T47D (cell line): ENCODE results near the gene VPS35L.
A peak's percentile ranks its signal among the peaks of the same experiment; 100 is the strongest.

ENCODE experiments used
- DNase-seq, 2 experiments: peaks; one replicate each; pipeline versions ENCODE4 v3.0.0 to v3.0.0-alpha.2; 2011 to 2012; ENCODE audit warnings: low read depth in 1 of 2, low spot score in 1 of 2
- JUND ChIP-seq: IDR thresholded peaks from 2 replicates; pipeline ENCODE4 v1.6.1; 2012; ENCODE audit warnings: low read depth
- in situ Hi-C: cut with HindIII; loops from 2 replicates; pipeline ENCODE4 v1.10.0; 2016; ENCODE audit warnings: low sequenced_read_pairs, low pct_unique_long_range_greater_than_20kb

The VPS35L gene

DNA sequence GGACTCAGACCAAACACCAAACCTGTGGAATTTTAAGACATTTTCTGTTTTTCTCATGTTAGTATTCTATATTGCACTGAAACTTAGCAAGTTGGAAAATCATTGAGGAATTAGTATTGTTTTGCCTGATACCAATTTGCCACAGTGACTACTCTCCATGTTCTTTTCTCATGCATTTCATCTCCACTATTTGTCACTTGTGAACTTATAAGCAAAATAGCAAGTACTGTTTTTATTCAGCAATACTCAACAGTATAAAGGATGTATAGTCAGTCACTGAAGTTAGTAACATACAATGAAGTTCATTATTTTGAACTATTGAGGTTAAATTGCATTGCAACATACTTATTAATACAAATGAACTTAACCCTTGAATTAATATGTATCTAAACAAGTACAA is 5.8 kb upstream of the VPS35L start:
- no peak for TF ChIP-seq JUND
- no peak for DNase-seq
- in situ Hi-C loops = no loop called here

DNA sequence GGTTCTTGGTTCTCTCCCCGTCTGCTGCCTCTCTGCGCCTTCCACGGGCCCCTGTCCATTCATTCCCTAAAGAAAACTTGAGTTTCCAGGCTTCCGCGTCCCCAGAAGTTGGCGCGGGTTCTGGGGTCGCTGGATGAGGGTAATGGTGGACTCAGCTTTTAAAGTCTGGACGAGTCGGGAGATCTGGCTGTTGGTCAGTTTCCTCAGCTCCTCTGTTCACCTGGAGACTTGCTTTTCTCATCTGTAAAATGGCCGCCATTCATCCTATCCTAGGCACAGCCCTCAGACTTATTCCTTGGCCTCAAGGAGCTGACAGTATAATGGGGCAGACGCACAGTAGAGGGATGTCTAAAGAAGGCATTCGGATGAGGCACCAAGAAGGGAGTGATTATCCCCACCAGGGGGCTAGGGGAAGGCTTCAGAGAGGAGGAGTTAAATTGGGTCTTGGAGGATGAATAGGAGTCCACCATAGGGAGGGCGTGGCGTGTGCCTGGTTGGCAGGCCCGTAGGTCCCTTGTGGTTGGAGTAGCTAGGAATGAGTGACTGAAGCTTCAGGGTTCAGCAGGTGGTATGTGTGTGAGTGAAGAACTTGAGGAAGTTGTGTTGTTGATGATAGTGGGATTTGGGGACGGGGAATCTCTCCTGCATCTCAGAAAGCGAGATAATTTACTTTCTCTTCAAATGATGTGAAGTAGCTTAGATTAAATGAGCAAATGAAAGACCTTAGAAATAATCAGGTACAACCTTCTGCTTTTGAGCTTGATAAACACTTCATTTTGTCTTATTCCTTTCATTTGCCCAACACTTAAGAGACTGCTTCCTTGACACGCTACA is 652 bp downstream of the VPS35L start:
- in situ Hi-C loops = no loop called here
- DNase-seq = peak in 1 of 2 experiments; percentile 17
- no peak for TF ChIP-seq JUND

DNA sequence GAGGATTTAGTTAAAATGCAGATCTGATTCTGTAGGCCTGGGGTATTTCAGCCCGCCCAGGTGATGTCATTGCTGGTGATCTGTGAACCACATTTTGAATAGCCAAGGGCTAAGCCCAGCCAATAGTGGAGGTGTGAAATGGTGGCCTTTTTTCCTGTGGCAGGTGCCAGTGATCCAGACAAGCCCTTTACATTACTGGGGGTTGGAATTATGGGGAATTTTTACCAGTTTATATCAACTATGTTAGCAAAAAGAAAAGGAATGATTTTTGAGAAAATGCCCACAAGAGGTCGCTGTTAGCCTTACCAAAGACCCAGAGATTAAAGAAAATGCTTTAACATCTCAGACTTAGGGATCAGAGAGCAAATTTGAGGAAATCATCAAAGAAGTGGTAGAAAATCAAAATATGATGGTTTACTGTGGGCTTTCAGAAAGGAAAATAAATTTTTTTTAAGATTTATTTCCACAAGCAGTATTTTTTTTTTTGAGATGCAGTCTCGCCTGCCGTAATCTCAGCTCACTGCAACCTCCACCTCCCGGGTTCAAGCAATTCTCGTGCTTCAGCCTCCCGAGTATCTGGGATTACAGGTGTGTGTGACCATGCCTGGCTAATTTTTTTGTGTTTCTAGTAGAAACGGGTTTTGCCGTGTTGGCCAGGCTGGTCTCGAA is 3.9 kb downstream of the VPS35L start:
- TF ChIP-seq JUND = no peak
- peak in 1 of 2 experiments; percentile 61 for DNase-seq
- in situ Hi-C loops = no loop called here

DNA sequence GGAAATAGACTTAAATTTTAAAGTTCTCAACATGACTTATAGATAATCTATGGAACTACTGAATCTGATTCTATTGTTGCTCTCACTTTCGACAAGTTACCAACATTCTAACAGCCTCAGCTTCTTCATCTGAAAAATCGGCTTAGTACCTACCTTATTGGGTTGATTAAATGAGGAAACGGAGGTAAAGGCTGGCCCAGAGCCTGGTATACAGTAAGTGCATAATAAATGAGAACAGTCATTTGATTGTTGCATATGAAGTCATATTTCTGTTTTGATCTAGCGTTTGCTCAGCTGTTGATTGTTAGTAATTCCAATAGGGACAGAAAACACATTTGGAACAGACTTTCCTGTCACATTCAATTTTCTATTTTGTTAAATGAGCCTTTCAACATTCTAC is 4.6 kb downstream of the VPS35L start:
- no peak for TF ChIP-seq JUND
- in situ Hi-C loops = no loop called here
- DNase-seq = no peak

DNA sequence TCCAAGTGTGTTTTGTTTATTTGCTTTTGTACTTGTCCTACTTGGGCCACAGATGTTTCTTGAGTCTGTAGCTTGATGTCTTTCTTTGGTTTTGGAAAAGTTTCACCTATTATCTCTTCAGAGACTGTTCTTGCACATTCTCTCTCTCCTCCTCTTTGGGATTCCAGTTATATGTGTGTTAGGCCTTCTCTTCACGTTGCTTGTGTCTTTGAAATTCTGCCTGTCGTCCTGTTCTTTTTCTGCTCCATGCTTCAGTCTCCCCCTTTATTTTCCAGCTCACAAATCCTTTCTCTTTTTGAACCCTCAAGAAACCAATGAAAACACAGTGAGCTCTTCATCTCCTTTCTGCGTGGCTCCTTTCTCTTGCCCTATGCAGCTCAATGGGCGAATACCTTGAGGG is 7.9 kb downstream of the VPS35L start:
- no peak for TF ChIP-seq JUND
- in situ Hi-C loops = no loop called here
- DNase-seq = no peak

DNA sequence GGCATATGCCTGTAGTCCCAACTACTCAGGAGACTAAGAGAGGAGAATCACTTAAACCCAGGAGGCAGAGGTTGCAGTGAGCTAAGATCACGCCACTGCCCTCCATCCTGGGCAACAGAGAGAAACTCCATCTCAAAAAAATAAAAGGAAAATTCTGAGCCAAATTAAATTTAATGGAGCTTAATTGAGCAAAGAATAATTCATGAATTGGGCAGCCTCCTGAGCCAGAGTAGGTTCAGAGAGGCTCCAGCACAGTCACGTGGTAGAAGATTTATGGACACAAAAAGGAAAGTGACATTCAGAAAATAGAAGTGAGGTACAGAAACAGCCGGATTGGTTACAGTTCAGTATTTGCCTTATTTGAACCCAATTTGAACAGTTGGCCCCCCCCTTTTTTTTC is 10.9 kb downstream of the VPS35L start:
- DNase-seq = no peak
- TF ChIP-seq JUND = no peak
- in situ Hi-C loops = no loop called here

DNA sequence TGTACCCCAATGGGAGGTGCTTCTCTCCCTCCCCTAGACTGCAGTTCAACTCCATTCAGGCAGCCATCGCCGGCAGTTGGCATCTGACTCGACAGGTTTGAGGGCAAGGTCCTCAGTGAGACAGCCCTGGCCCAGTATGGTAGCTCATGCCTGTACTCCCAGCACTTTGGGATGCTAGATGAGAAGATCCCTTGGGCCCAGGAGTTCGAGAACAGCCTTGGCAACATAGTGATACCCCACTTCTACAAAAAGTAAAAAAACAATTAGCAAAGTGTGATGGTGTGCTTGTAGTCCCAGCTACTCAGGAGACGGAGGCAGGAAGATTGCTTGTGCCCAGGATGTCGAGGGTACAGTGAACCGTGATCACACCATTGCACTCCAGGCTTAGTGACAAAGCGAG is 12.1 kb downstream of the VPS35L start:
- in situ Hi-C loops = no loop called here
- no peak for DNase-seq
- no peak for TF ChIP-seq JUND

DNA sequence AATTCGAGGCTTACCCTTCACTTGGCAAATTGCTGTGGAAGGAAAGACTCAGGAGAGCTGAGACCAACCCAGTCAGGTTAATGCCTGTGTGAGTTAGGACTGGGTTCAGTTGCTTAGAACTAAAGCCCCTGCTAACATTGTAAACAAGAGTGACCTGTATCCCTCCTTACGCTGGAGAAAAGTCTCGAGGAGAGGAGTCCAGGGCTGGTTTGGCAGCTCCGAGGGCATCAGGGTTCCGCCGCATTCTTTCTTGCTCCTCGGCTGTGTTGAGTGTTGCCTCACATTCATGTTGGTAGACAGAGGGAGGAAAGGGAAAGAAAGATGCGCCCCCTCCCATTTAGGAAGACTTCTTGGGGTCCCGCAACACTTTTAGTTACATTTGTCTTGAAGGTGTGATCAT is 18.5 kb downstream of the VPS35L start:
- DNase-seq = no peak
- in situ Hi-C loops = no loop called here
- TF ChIP-seq JUND = no peak

DNA sequence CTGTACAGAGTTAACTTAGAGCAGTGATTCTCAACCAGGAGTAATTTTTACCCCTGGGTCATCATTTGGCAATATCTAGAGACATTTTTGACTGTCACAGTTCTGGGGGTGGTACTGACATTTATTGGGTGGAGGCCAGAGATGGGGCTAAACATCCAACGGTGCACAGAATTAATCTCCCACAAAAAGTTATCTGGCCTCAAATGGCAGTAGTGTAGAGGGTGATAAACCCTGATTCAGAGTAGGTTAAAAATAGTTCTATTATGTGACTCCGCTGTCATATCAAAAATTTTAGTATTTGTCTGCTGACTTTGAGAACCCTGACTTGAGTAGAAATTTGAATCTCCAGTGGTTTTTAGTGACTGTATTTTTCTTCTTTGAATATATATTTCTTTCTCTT is 19.1 kb downstream of the VPS35L start:
- in situ Hi-C loops = no loop called here
- no peak for DNase-seq
- TF ChIP-seq JUND = no peak

DNA sequence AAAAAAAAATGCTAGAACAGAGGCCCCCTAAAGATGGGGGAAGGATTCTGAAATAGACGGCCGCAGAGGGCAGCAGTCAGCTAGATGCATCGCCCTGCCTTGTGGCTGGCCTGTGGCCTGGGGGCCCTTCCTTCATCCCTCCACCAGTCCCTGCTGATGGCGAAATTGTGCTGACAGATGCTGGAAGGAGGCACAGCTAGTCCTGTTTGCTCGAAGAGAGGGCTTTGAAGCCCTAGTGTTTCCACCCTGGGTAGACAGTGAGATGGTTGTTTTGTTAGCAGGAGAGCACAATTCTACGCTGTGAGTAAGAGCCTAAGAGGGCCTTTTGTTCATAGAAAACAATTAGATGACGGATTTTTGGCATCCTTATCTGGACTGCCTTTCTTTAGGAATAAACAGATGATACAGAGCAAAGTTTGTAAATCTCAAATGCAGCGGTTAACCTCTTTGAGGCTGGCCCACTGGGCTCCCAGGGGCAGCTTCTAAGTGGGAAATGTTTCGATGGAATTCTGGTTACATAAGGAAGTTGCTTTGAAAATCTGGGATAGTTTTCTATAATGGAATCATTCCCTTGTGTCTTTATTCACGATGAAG is 23.0 kb downstream of the VPS35L start:
- TF ChIP-seq JUND = no peak
- in situ Hi-C loops = no loop called here
- DNase-seq = no peak

DNA sequence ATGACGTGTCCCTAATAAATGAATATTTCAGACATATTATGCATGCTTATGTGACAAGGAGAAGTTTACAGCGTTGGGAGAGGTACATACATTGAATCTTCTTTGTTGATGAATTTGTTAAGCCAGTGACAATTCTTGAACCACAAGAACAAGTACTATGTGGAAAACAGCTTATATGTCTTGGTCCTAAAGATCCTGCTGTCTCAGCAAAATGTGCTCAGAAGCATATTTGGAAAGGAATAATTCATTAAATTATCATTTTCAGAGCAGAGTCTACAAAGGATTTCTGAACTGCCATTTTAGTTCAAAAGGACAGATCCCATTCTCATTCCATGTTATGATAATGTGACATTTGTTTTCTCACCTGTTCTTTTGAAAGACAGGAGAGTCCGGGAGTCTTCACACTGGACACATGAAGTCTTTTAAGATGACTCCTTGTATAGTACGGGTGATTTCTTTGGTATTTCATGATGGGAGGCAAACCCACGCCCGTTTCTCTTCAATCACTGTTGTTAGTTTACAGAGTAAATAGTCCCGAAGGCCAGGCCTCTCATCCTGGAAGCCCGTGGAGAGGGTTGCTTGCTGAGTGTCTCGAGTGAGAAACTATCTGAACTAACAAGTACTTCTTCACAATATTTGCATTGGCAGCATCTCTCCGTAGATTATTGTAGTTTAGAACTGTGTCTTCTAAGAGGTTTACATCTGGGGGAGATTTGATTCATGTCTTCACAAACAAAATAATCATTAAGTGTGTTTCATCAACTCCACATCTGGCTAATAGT is 26.7 kb downstream of the VPS35L start:
- in situ Hi-C loops = no loop called here
- TF ChIP-seq JUND = no peak
- peak in 1 of 2 experiments; percentile 11 for DNase-seq

DNA sequence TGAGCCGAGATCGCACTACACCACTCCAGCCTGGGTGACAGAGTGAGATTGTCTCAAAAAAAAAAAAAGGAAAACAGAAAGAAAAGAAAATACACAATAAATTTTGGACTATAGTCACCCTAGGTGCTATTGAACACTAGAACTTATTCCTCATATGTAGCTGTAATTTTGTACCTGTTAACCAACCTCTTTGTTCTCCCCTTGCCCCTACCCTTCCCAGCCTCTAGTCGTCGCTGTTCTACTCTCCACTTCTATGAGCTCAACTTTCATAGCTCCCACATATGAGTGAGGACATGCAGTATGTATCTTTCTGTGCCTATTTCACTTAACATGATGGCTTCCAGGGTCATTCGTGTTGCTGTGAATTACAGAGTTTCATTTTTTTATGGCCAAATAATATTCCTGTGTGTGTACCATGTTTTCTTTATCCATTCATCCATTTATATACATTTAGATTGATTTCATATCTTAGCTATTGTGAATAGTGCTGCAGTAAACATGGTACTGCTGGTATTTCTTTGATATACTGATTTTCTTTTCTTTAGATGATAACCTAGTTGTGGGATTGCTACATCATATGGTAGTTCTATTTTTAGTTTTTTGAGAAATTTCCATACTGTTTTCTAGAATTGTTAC is 28.3 kb downstream of the VPS35L start:
- in situ Hi-C loops = no loop called here
- peak in 1 of 2 experiments; percentile 74 for DNase-seq
- TF ChIP-seq JUND = no peak

DNA sequence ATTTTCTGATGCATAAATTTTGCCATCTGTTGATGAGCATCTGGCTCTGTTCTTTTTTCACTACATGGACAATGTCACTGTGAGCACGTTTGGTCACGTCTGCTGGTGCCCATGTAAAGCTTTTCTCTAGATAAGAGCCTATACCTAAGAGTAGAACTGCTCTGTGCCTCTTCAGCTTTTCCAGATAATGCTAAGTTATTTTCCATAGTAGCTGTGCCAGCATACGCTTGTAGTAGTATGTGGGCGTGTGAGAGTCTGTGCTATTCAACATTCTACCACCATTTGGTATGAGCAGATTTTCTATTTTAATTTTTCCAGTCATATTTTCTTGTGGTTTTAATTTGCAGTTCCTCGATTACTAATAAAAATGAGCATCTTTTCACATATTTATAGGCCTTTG is 33.2 kb downstream of the VPS35L start:
- TF ChIP-seq JUND = no peak
- no peak for DNase-seq
- in situ Hi-C loops = no loop called here
